Mucosa of stomach (tissue), 1 donor: ENCODE results near the gene YPEL1.

Source experiments
- H3K27me3 ChIP-seq: one replicate; pipeline ENCODE4 v1.7.0; 2013; ENCODE audit warnings: mild to moderate bottlenecking, low read length; ENCODE audit not compliant: control insufficient read depth, insufficient read depth
- H3K36me3 ChIP-seq: one replicate; pipeline ENCODE4 v1.7.0; 2013; ENCODE audit warnings: low read length; ENCODE audit not compliant: control insufficient read depth, insufficient read depth
- H3K4me1 ChIP-seq: one replicate; pipeline ENCODE4 v1.7.0; 2013; ENCODE audit warnings: mild to moderate bottlenecking, low read length; ENCODE audit not compliant: control insufficient read depth, insufficient read depth
- H3K4me3 ChIP-seq: one replicate; pipeline ENCODE4 v1.7.0; 2013; ENCODE audit warnings: low read length
- H3K9ac ChIP-seq: one replicate; pipeline ENCODE4 v1.7.0; 2013; ENCODE audit warnings: mild to moderate bottlenecking, low read length, moderate library complexity
- H3K9me3 ChIP-seq: one replicate; pipeline ENCODE4 v1.7.0; 2013; ENCODE audit warnings: mild to moderate bottlenecking, low read length, moderate library complexity; ENCODE audit not compliant: control insufficient read depth
- donor health status: Pancreatic carcinoma.

Gene YPEL1

DNA sequence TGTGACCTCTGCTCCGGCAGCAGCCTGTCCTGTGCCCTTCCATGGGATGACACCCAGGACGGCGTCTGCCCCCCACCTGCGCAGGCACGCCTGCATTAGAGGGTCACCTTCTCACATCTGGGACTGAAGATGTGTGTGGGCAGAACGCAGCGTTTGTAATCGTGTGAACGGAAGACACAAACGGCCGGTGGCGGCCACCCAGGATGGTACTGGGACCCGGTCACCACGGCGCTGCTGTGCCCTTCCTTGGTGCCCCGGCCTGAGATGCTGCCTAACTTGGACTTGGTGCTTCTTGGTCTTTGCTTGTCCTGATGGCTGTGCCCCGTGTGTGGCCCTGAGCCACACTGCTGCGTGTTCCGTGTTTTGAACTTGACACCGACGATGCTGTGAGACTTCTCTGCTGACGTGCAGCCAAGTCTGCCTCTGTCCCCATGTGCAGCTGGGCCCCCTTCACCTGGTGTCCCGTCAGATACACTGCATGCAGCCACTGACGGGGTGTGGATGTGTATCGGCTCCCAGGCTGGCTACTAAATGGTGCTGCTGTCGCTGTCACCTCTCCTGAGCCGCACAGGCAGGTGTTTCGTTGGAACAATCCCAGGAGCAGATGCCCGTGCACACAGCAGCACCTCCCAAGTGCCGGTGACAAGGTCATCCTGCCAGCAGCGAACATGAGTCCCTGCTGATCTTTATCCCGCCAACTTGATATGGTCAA, 21.4 kb downstream of the YPEL1 start:
- Histone ChIP-seq H3K4me3 (no peak overlapping the region), H3K27me3 (no peaks in the 10 kb centered on the region), H3K9me3 (no peaks in the 10 kb centered on the region), H3K9ac (no peak overlapping the region), H3K36me3 (no peaks in the 10 kb centered on the region), H3K4me1 (no peaks in the 10 kb centered on the region)

DNA sequence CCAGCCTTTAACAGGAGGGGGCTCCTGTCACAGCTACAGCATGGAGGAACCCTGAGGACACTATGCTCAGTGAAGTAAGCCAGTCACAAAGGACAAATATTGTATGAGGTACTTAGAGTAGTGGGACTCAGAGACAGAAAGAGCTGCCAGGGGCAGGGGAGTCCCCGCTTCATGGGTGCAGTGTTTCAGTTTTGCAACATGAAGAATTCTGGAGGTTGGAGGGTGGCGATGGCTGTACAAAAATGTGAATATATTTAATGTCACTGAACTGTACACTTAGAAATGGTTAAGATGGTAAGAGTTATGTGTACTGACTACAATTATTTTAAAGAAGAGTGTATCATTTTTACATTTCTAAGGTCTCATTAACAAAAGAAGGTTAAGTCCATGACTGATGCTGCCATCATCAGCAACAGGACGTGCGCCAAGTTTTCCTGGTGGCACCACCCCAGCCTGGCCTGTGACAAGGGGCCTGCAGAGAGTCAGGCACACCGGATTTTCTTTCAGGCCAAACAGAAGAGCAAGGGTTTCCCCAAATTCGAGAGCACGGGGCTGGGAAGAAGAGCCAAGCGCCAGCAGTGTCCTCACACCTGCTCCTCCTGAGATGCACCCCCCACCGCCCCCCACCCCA, 22.1 kb downstream of the YPEL1 start:
- Histone ChIP-seq H3K36me3 (no peaks in the 10 kb centered on the region), H3K4me3 (no peak overlapping the region), H3K27me3 (no peaks in the 10 kb centered on the region), H3K9ac (no peak overlapping the region), H3K4me1 (no peaks in the 10 kb centered on the region), H3K9me3 (no peaks in the 10 kb centered on the region)

DNA sequence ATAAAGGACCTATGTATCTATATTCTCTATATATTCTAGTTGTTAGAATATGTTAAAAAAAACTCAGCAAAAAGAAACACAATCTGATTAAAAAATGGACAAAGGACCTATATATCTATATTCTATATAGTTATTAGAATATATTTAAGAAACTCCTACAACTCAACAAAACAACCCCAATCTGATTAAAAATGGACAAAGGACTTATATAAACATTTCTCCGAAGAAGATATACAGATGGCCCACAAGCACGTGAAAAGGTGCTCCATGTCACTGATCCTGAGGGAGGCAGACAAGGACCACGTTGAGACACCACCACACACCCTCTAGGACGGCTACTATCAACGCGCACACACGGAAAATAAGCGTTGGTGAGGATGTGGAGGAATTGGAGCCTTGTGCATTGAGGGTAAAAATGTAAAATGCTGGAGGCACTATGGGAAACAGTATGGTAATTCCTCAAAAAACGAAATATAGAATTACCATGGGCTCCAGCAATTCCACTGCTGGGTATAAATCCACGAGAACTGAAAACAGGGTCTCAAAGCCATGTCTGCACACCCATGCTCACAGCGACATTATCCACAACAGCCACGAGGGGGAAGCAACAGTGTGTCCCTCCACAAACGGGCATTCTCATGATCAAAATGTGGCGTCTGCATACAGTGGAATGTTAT, 22.7 kb downstream of the YPEL1 start:
- Histone ChIP-seq H3K4me3 (no peak overlapping the region), H3K9ac (no peak overlapping the region), H3K9me3 (no peaks in the 10 kb centered on the region), H3K4me1 (no peaks in the 10 kb centered on the region), H3K27me3 (no peaks in the 10 kb centered on the region), H3K36me3 (no peaks in the 10 kb centered on the region)

DNA sequence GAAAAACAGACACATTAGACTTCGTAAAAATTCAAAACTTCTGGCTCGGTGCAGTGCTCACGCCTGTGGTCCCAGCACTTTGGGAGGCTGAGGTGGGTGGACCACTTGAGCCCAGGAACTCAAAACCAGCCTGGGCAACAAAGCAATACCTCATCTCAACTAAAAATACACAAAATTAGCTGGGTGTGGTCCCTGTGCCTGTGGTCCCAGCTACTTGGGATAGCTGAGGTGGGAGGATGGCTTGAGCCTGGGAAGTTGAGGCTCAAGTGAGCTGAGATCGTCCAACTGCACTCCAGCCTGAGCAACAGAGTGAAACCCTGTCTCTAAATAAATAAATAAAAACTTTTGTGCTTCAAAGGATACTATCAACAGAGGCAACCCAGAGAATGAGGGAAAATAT, 23.7 kb downstream of the YPEL1 start:
- Histone ChIP-seq H3K4me3 (no peak overlapping the region), H3K36me3 (no peaks in the 10 kb centered on the region), H3K9me3 (no peaks in the 10 kb centered on the region), H3K4me1 (no peaks in the 10 kb centered on the region), H3K27me3 (no peaks in the 10 kb centered on the region), H3K9ac (no peak overlapping the region)

DNA sequence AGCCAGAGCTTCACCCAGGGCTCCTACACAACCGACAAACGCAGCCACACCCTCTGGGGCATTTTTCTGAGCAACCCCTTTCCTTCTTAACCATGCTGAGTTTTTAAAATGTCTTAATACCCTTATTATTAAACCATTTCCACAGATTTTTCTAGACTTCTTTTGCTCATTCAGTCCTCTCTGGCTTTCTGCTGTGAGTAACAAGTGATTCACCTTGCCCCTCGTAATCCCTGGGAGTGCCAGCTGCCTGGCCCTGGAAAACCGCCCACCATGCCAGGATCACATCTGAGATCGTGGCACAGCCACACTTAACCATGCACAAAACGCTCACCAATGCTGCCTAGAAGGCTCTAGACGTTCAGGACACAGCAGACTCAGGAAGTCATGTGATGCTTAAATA, 25.4 kb downstream of the YPEL1 start:
- no peak overlapping the region for H3K4me3 ChIP-seq

DNA sequence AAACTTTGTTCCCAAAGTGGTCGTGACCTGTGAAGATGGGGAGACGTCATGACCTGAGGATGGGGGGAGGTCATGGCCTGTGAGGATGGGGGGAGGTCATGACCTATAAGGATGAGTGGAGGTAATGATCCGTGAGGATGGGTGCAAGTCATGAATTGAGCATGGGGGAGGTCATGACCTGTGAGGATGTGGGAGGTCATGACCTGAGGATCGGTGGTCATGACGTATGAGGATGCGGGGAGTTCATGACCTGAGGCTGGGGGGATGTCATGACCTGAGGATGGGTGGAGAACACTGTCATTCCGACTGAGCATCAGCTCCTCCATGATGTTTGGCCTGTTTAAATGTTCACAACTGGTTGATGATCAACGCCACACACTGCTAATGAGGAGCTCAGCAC, 25.9 kb downstream of the YPEL1 start:
- Histone ChIP-seq H3K9ac (no peak overlapping the region), H3K4me3 (no peak overlapping the region), H3K4me1 (no peaks in the 10 kb centered on the region), H3K9me3 (no peaks in the 10 kb centered on the region), H3K36me3 (no peaks in the 10 kb centered on the region), H3K27me3 (no peaks in the 10 kb centered on the region)

More for the DNA sequence above, 25.4 kb downstream of the YPEL1 start:
- no peak overlapping the region for H3K9ac ChIP-seq
- no peaks in the 10 kb centered on the region for H3K36me3 ChIP-seq
- H3K27me3 ChIP-seq = no peaks in the 10 kb centered on the region
- no peaks in the 10 kb centered on the region for H3K9me3 ChIP-seq
- H3K4me1 ChIP-seq = no peaks in the 10 kb centered on the region

DNA sequence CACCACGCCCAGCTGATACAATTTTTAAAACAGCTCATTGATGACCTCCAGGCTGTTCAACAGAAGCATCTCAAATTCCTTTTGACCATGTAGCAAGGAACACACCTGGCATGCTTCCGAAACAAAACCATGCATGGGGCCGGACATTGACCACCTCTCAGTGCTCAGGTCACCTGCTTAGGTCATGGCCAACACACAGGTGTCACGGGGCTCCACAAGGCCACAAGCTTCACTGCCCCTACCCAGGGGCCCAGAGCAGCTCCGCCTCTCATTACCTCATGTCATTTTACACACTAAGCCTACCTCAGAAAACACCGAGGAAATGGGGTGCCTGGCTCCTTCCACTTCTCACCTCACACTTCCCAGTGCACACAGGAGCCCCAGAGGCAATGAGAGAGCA, 26.6 kb downstream of the YPEL1 start:
- Histone ChIP-seq H3K4me1 (no peaks in the 10 kb centered on the region), H3K27me3 (no peaks in the 10 kb centered on the region), H3K9me3 (no peaks in the 10 kb centered on the region), H3K4me3 (no peak overlapping the region), H3K9ac (no peak overlapping the region), H3K36me3 (no peaks in the 10 kb centered on the region)

DNA sequence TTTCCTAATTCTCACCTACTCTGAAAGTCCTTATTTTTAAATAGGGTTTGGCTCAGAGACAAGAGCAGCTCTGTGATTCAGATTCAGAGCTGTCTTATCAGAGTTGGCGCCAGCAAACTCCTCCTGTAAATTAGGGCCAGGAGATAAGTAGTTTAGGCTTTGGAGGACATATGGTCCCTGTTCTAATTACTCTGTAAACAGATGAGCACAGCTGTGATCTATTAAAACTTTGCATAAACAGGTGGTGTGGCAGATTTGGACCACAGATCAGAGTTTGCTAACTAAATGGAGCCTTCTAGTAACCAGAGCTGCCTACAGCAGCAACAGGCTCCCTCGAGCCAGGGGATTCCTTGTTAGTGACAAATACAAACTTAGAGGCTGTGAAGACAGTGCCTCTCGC, 27.9 kb downstream of the YPEL1 start:
- H3K9ac ChIP-seq = no peak overlapping the region
- no peaks in the 10 kb centered on the region for H3K4me1 ChIP-seq

DNA sequence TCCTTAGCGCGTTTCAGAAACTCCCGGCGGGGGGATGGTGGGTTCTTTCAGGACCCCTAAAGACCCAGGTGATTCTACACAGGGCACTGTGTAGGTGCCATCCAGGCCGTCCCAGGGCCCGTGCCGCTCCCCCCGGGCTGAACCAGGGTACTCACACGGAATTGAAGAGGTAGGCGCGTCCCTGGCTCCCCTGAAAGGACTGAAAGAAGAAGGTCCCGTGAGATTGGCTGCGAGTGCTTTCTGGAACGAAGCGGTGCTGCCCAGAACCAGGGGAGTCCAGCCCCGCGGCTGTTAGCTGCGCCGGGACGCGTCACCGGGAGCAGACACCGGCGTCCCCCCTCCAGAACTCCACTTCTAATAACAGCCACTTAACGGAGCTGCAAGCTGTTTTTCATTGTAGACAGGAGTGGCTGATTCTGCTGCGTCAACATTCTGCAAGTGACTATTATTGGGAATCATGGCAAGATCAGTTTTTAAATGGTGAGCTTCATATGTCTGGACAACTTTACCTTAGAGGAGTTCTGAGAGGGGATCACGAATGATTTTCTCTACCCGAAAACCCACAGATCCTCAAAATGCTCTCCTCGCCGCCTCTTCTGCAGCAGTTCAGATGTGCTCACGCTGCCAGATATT, 31.8 kb downstream of the YPEL1 start:
- Histone ChIP-seq H3K36me3 (no peaks in the 10 kb centered on the region), H3K4me1 (no peaks in the 10 kb centered on the region), H3K9ac (no peak overlapping the region), H3K9me3 (no peaks in the 10 kb centered on the region), H3K4me3 (no peak overlapping the region), H3K27me3 (no peaks in the 10 kb centered on the region)

More for the DNA sequence above, 27.9 kb downstream of the YPEL1 start:
- Histone ChIP-seq H3K4me3 (no peak overlapping the region), H3K36me3 (no peaks in the 10 kb centered on the region), H3K9me3 (no peaks in the 10 kb centered on the region), H3K27me3 (no peaks in the 10 kb centered on the region)

DNA sequence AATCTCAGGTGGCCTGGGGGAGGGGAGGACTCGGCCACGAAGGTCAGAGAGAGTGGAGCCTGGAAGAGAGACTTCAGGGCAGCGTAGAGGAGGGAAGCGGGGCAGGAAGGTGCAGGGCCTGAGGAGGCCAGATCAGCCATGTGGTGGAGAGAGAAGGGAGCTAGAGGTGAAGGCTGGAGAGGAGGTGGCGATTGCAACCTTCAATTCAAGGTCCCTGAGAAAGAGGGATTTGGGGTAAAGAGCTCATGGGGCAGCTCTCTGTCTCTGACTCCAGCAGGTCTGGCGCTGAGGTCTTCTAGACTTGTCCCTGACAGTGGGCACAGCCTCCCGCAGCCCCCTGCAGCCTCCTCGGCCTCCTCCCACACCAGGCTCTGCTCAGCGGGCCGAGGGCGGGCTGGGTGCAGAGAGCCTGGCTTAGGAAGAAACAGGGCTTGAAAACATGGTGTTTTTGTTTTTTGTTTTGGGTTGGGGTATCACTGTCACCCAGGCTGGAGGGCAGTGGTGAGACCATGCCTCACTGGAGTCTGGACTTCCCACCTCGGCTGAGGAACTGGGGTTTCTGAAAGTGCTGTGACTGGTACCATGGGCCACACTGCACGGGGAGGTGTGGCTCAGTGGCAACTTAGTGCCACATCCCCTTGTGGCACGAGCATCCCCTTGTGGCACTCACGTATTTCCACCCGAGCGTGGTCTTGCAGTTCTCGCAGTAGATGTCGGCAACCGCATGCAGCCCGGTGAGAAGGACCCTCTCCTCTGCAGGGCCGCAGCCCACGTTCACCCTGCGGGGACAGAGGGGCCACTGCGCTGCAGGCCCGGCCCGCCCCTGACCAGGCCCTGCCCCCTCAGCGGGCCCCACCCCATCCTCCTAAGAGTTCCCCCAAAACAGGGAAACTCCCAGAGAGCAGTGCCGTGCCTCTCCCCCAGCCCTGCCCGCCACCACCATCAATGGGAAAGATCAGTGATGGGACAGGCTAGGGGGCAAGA, 32.6 kb downstream of the YPEL1 start:
- H3K4me3 ChIP-seq = no peak overlapping the region
- H3K36me3 ChIP-seq = no peaks in the 10 kb centered on the region
- no peak overlapping the region for H3K9ac ChIP-seq
- no peaks in the 10 kb centered on the region for H3K9me3 ChIP-seq
- H3K27me3 ChIP-seq = no peaks in the 10 kb centered on the region
- no peaks in the 10 kb centered on the region for H3K4me1 ChIP-seq

DNA sequence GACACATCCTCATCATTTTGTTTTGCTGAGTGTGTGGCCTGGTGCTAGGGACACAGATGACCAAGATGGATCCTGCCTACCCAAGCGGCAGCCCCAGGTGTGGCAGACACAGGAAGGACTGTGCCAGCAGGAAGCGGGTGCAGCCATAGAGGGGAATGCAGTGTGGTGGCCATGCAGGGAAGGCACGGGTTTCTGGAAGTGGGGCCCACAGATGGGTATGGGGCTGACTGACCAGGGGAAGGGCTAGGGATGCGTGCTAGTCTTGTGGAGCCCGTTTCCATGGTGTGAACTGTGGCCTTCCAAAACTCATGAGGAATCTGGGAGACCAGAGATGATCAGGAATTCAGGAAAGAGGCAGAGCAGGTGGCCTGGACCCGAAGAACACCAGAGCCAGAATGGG, 33.5 kb downstream of the YPEL1 start:
- Histone ChIP-seq H3K9ac (no peak overlapping the region), H3K27me3 (no peaks in the 10 kb centered on the region), H3K36me3 (peaks cover 4% of the 10 kb centered on the region), H3K4me1 (no peaks in the 10 kb centered on the region), H3K4me3 (no peak overlapping the region), H3K9me3 (no peaks in the 10 kb centered on the region)
